Lower leg skin (tissue), 3 donors: ENCODE measurements around the gene ZC3H7B.

ENCODE experiments used
- CTCF ChIP-seq, 3 donors: fragments of 450-650 bp; IDR thresholded peaks; one replicate each; pipeline ENCODE4 v1.5.1; 2016; ENCODE audit warnings: antibody characterized with exemption in 3 of 3, mild to moderate bottlenecking in 3 of 3, moderate library complexity in 2 of 3
- POLR2A ChIP-seq, 2 donors: fragments of 450-650 bp; IDR thresholded peaks; one replicate each; pipeline ENCODE4 v1.6.1; 2016 to 2017; ENCODE audit warnings: antibody characterized with exemption in 2 of 2, mild to moderate bottlenecking in 1 of 2, moderate library complexity in 1 of 2

- no peak for TF ChIP-seq CTCF (IDR thresholded peaks at IDR 0.05)
- no peak for TF ChIP-seq POLR2A (IDR thresholded peaks at IDR 0.05)
Observed at GRCh38 chr22:41365425-41365824, 64.1 kb downstream of the ZC3H7B start.
